Hepatocyte (in vitro differentiated cells): ENCODE measurements around the gene OR10AD1.
"Not testable (repeated sequence)": the region's sequence is repeated elsewhere in the genome, so short reads cannot be mapped to it uniquely, and the experiment has no call there.

Source experiments
- EZH2 ChIP-seq: fragments of 200-600 bp; sonication (generic); IDR thresholded peaks from 2 replicates; pipeline ENCODE4 v1.6.1; 2016; ENCODE audit warnings: antibody characterized with exemption, mild to moderate bottlenecking, borderline replicate concordance
- TF ChIP-seq, protein P1 (sequence below): fragments of 200-600 bp; sonication (generic); IDR thresholded peaks from 2 replicates; pipeline ENCODE4 v1.5.1; 2016; ENCODE audit warnings: antibody characterized with exemption, mild to moderate bottlenecking; ENCODE audit not compliant: poor library complexity

DNA sequence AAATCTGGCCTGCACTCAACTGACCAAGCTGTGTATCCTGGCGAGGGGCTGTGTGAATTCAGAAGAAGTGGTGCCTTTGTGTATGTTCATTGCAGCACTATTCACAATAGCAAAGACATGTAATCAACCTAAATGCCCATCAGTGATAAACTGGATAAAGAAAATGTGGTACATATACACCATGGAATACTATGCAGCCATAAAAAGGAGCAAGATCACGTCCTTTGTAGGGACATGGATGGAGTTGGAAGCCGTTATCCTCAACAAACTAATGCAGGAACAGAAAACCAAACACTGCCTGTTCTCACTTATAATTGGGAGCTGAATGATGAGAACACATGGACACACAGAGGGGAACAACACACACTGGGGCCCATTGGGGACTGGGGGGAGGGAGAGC is 21.4 kb upstream of the OR10AD1 start:
- TF ChIP-seq, protein P1, sequence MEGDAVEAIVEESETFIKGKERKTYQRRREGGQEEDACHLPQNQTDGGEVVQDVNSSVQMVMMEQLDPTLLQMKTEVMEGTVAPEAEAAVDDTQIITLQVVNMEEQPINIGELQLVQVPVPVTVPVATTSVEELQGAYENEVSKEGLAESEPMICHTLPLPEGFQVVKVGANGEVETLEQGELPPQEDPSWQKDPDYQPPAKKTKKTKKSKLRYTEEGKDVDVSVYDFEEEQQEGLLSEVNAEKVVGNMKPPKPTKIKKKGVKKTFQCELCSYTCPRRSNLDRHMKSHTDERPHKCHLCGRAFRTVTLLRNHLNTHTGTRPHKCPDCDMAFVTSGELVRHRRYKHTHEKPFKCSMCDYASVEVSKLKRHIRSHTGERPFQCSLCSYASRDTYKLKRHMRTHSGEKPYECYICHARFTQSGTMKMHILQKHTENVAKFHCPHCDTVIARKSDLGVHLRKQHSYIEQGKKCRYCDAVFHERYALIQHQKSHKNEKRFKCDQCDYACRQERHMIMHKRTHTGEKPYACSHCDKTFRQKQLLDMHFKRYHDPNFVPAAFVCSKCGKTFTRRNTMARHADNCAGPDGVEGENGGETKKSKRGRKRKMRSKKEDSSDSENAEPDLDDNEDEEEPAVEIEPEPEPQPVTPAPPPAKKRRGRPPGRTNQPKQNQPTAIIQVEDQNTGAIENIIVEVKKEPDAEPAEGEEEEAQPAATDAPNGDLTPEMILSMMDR: not testable (repeated sequence)
- not testable (repeated sequence) for TF ChIP-seq EZH2
